ENCODE data around the gene GOLGA3.
"Not testable (repeated sequence)": the region's sequence is repeated elsewhere in the genome, so short reads cannot be mapped to it uniquely, and the experiment has no call there.

The GOLGA3 gene

GRCh38 chr12:132842449-132843045 lies 13.9 kb upstream of the GOLGA3 start:
- Histone ChIP-seq H3K4me1 (ENCODE audit: control insufficient read depth, insufficient read depth, low read length) (no peaks in the 10 kb centered on the region), H3K36me3 (ENCODE audit: insufficient read depth, low read length) (peaks cover 68% of the 10 kb centered on the region), H3K4me2 (ENCODE audit: low read length) (no peak overlapping the region), H3K9me3 (replicated peaks; ENCODE audit: low read length) (no peaks in the 10 kb centered on the region), H3K4me3 (ENCODE audit: low read length) (no peak overlapping the region), H3K9ac (ENCODE audit: low read depth, low read length) (no peak overlapping the region), H3K27me3 (ENCODE audit: control insufficient read depth, insufficient read depth, low read length) (no peaks in the 10 kb centered on the region)

GRCh38 chr12:132841151-132841550 lies 12.5 kb upstream of the GOLGA3 start:
- Histone ChIP-seq H3K9ac (ENCODE audit: low read depth, low read length) (no peak overlapping the region), H3K4me3 (ENCODE audit: low read length) (no peak overlapping the region), H3K27me3 (ENCODE audit: control insufficient read depth, insufficient read depth, low read length) (no peaks in the 10 kb centered on the region), H3K9me3 (replicated peaks; ENCODE audit: low read length) (no peaks in the 10 kb centered on the region), H3K4me1 (ENCODE audit: control insufficient read depth, insufficient read depth, low read length) (no peaks in the 10 kb centered on the region), H3K36me3 (ENCODE audit: insufficient read depth, low read length) (peaks cover 63% of the 10 kb centered on the region), H3K4me2 (ENCODE audit: low read length) (no peak overlapping the region)

GRCh38 chr12:132840536-132840935 lies 11.9 kb upstream of the GOLGA3 start:
- no peaks in the 10 kb centered on the region for H3K4me1 ChIP-seq (ENCODE audit: control insufficient read depth, insufficient read depth, low read length)
- H3K9me3 ChIP-seq (replicated peaks; ENCODE audit: low read length): no peaks in the 10 kb centered on the region
- H3K4me2 ChIP-seq (ENCODE audit: low read length): no peak overlapping the region
- no peak overlapping the region for H3K4me3 ChIP-seq (ENCODE audit: low read length)
- H3K27me3 ChIP-seq (ENCODE audit: control insufficient read depth, insufficient read depth, low read length): no peaks in the 10 kb centered on the region
- no peak overlapping the region for H3K9ac ChIP-seq (ENCODE audit: low read depth, low read length)
- H3K36me3 ChIP-seq (ENCODE audit: insufficient read depth, low read length): peaks cover 57% of the 10 kb centered on the region

GRCh38 chr12:132839558-132840235 lies 11.0 kb upstream of the GOLGA3 start:
- no peaks in the 10 kb centered on the region for H3K27me3 ChIP-seq (ENCODE audit: control insufficient read depth, insufficient read depth, low read length)
- no peak overlapping the region for H3K9ac ChIP-seq (ENCODE audit: low read depth, low read length)
- H3K4me2 ChIP-seq (ENCODE audit: low read length): no peak overlapping the region
- no peak overlapping the region for H3K4me3 ChIP-seq (ENCODE audit: low read length)
- H3K36me3 ChIP-seq (ENCODE audit: insufficient read depth, low read length): peaks cover 57% of the 10 kb centered on the region
- H3K4me1 ChIP-seq (ENCODE audit: control insufficient read depth, insufficient read depth, low read length): no peaks in the 10 kb centered on the region
- H3K9me3 ChIP-seq (replicated peaks; ENCODE audit: low read length): no peaks in the 10 kb centered on the region

GRCh38 chr12:132838410-132839080 lies 9.9 kb upstream of the GOLGA3 start:
- H3K9ac ChIP-seq (ENCODE audit: low read depth, low read length): no peak overlapping the region
- H3K36me3 ChIP-seq (ENCODE audit: insufficient read depth, low read length): peaks cover 65% of the 10 kb centered on the region
- no peaks in the 10 kb centered on the region for H3K9me3 ChIP-seq (replicated peaks; ENCODE audit: low read length)
- no peak overlapping the region for H3K4me2 ChIP-seq (ENCODE audit: low read length)
- H3K4me1 ChIP-seq (ENCODE audit: control insufficient read depth, insufficient read depth, low read length): no peaks in the 10 kb centered on the region
- H3K4me3 ChIP-seq (ENCODE audit: low read length): no peak overlapping the region
- H3K27me3 ChIP-seq (ENCODE audit: control insufficient read depth, insufficient read depth, low read length): no peaks in the 10 kb centered on the region

GRCh38 chr12:132837693-132838409 lies 9.2 kb upstream of the GOLGA3 start:
- H3K4me3 ChIP-seq (ENCODE audit: low read length): no peak overlapping the region
- no peak overlapping the region for H3K9ac ChIP-seq (ENCODE audit: low read depth, low read length)

GRCh38 chr12:132836795-132837331 lies 8.2 kb upstream of the GOLGA3 start:
- Histone ChIP-seq H3K4me2 (ENCODE audit: low read length) (no peak overlapping the region), H3K36me3 (ENCODE audit: insufficient read depth, low read length) (peaks cover 61% of the 10 kb centered on the region), H3K9me3 (replicated peaks; ENCODE audit: low read length) (no peaks in the 10 kb centered on the region), H3K9ac (ENCODE audit: low read depth, low read length) (no peak overlapping the region), H3K4me3 (ENCODE audit: low read length) (no peak overlapping the region), H3K4me1 (ENCODE audit: control insufficient read depth, insufficient read depth, low read length) (no peaks in the 10 kb centered on the region), H3K27me3 (ENCODE audit: control insufficient read depth, insufficient read depth, low read length) (no peaks in the 10 kb centered on the region)

More at GRCh38 chr12:132837693-132838409, 9.2 kb upstream of the GOLGA3 start:
- H3K36me3 ChIP-seq (ENCODE audit: insufficient read depth, low read length): peaks cover 66% of the 10 kb centered on the region
- H3K4me2 ChIP-seq (ENCODE audit: low read length): no peak overlapping the region
- no peaks in the 10 kb centered on the region for H3K4me1 ChIP-seq (ENCODE audit: control insufficient read depth, insufficient read depth, low read length)
- no peaks in the 10 kb centered on the region for H3K27me3 ChIP-seq (ENCODE audit: control insufficient read depth, insufficient read depth, low read length)
- H3K9me3 ChIP-seq (replicated peaks; ENCODE audit: low read length): no peaks in the 10 kb centered on the region

GRCh38 chr12:132836230-132836629 lies 7.6 kb upstream of the GOLGA3 start:
- not testable (repeated sequence) for H3K27me3 ChIP-seq (ENCODE audit: control insufficient read depth, insufficient read depth, low read length); H3K9ac ChIP-seq (ENCODE audit: low read depth, low read length); H3K4me2 ChIP-seq (ENCODE audit: low read length); H3K4me1 ChIP-seq (ENCODE audit: control insufficient read depth, insufficient read depth, low read length); H3K9me3 ChIP-seq (replicated peaks; ENCODE audit: low read length); H3K4me3 ChIP-seq (ENCODE audit: low read length)
- peaks cover 56% of the 10 kb centered on the region for H3K36me3 ChIP-seq (ENCODE audit: insufficient read depth, low read length)

GRCh38 chr12:132835076-132836025 lies 6.7 kb upstream of the GOLGA3 start:
- Histone ChIP-seq H3K9me3 (replicated peaks; ENCODE audit: low read length) (no peaks in the 10 kb centered on the region), H3K4me3 (ENCODE audit: low read length) (no peak overlapping the region), H3K27me3 (ENCODE audit: control insufficient read depth, insufficient read depth, low read length) (no peaks in the 10 kb centered on the region), H3K36me3 (ENCODE audit: insufficient read depth, low read length) (peaks cover 49% of the 10 kb centered on the region), H3K9ac (ENCODE audit: low read depth, low read length) (no peak overlapping the region), H3K4me1 (ENCODE audit: control insufficient read depth, insufficient read depth, low read length) (no peaks in the 10 kb centered on the region), H3K4me2 (ENCODE audit: low read length) (no peak overlapping the region)

- peaks cover 3% of the 10 kb centered on the region for H3K4me1 ChIP-seq (ENCODE audit: control insufficient read depth, insufficient read depth, low read length)
- H3K4me2 ChIP-seq (ENCODE audit: low read length): no peak overlapping the region
- no peaks in the 10 kb centered on the region for H3K27me3 ChIP-seq (ENCODE audit: control insufficient read depth, insufficient read depth, low read length)
- H3K9me3 ChIP-seq (replicated peaks; ENCODE audit: low read length): no peaks in the 10 kb centered on the region
- no peak overlapping the region for H3K4me3 ChIP-seq (ENCODE audit: low read length)
- peaks cover 38% of the 10 kb centered on the region for H3K36me3 ChIP-seq (ENCODE audit: insufficient read depth, low read length)
- no peak overlapping the region for H3K9ac ChIP-seq (ENCODE audit: low read depth, low read length)
Measured at GRCh38 chr12:132834181-132834711, 5.6 kb upstream of the GOLGA3 start.

All from skeletal muscle satellite cell (primary cell).